HepG2 (cell line): ENCODE measurements around the gene COBL. TPM values are rescaled to one million over a fixed set of nuclear protein-coding genes. Genes with fewer than 3 reads are reported as not detected.

Source experiments
- HNF4G ChIP-seq, 2 experiments: sonication (generic) in 1 of 2; formaldehyde crosslinking in 1 of 2; IDR thresholded peaks; 2 replicates each; pipeline versions ENCODE4 v1.4.0 to v1.6.1; 2011 to 2020; ENCODE audit warnings: borderline replicate concordance in 2 of 2, low read depth in 2 of 2, mild to moderate bottlenecking in 2 of 2, low read length in 1 of 2, missing genetic modification reagents in 1 of 2, moderate library complexity in 1 of 2
- RAD21 ChIP-seq: fragments of 450-650 bp; formaldehyde crosslinking; IDR thresholded peaks from 2 replicates; pipeline ENCODE4 v1.5.0; 2020; ENCODE audit warnings: mild to moderate bottlenecking
- SALL1 ChIP-seq: sonication (generic); formaldehyde crosslinking; IDR thresholded peaks from 2 replicates; pipeline ENCODE4 v1.8.0; 2022; ENCODE audit warnings: mild to moderate bottlenecking, missing genetic modification reagents
- SMAD3 ChIP-seq: sonication (generic); formaldehyde crosslinking; IDR thresholded peaks from 2 replicates; pipeline ENCODE4 v1.4.0; 2020; ENCODE audit warnings: missing genetic modification reagents
- TAF15 ChIP-seq: fragments of 200-400 bp; formaldehyde crosslinking; IDR thresholded peaks from one replicate; pipeline ENCODE4 v1.6.1; 2018; ENCODE audit warnings: mild to moderate bottlenecking, low read depth, low read length; ENCODE audit not compliant: poor library complexity, severe bottlenecking
- polyA plus RNA-seq, 8 experiments: library from polyadenylated mRNA; depleted of rRNA in 3 of 8; stranded (reverse) in 7 of 8; unstranded in 1 of 8; fragments of >200 nt; fragmentation: Illumina TruSeq in 4 of 8; extraction: Trizol in 4 of 8; gene quantifications; 2 replicates each; pipeline versions ENCODE4 v1.2.1 to v1.2.3, GENCODE V29; 2011 to 2016; ENCODE audit warnings: low read depth in 4 of 8, missing spikeins in 1 of 8, mixed read lengths in 1 of 8; ENCODE audit not compliant: insufficient read depth in 1 of 8
- total RNA-seq, 5 experiments: library from RNA; depleted of rRNA; stranded (reverse); fragments of >200 nt; fragmentation: Illumina TruSeq; extraction: Trizol; gene quantifications; 2 replicates each; pipeline ENCODE4 v1.2.3, GENCODE V29; 2016; ENCODE audit warnings: low read depth in 1 of 5
- TF ChIP-seq, protein P1 (sequence below): IDR thresholded peaks from 2 replicates; pipeline ENCODE4 v1.4.0; 2020; ENCODE audit warnings: mild to moderate bottlenecking, missing genetic modification reagents
- TF ChIP-seq, protein P2 (sequence below), 2 experiments: sonication (generic) in 1 of 2; formaldehyde crosslinking in 1 of 2; IDR thresholded peaks; 2 replicates each; pipeline versions ENCODE4 v1.6.1 to v1.9.0; 2014 to 2022; ENCODE audit warnings: antibody characterized with exemption in 1 of 2, borderline replicate concordance in 1 of 2, inconsistent platforms in 1 of 2, low read depth in 1 of 2, missing genetic modification reagents in 1 of 2
- TF ChIP-seq, protein P3 (sequence below): sonication (generic); formaldehyde crosslinking; conservative IDR thresholded peaks from 2 replicates; pipeline ENCODE4 v1.5.0; 2020; ENCODE audit warnings: missing genetic modification reagents

The COBL gene
- total and polyA plus RNA-seq, 2 of the 13 experiments (the other 11 are each of a cell fraction or from before 2014, with no cell fraction given) = 3.8 to 4.9 TPM

DNA sequence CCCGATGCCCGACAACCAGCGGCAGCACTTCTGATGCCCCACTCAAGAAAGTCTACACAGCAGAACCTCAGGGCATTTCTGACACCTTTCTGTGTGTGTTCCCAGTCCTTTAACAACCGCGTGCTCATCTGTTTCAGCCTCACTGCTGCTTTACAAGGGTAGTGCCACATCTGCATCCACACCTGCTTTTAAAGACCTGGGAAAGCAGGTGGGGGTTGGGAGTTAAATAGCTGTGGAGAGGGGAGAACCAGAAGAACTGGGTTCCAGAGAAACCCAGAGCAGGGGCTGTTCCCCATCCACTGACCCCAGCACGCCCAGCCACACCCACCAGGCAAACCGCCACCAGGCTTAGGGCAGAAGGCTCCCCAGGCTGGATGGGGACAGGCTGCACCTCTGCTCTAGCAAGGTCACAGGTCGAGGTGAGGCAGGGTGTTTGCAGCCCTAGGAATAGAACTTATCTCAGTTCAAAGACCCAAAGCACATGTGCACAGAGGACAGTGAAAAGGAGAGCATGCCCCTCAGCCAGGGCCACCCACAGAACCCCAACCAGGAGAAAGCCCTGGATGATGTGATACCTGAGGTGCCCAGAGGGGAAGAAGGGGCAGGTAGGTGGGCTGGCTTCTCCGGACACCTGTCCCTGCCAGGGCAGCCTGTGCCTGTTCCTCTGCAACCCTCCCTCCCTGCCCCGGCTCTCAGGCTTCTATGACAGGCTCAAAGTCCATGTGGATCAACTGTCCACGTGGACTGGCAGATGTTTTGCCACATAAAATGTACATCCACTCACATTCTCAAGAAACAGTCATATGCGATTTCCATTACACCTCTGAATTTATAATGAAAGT is 51.3 kb downstream of the COBL start (continued):
- TF ChIP-seq, protein P1, sequence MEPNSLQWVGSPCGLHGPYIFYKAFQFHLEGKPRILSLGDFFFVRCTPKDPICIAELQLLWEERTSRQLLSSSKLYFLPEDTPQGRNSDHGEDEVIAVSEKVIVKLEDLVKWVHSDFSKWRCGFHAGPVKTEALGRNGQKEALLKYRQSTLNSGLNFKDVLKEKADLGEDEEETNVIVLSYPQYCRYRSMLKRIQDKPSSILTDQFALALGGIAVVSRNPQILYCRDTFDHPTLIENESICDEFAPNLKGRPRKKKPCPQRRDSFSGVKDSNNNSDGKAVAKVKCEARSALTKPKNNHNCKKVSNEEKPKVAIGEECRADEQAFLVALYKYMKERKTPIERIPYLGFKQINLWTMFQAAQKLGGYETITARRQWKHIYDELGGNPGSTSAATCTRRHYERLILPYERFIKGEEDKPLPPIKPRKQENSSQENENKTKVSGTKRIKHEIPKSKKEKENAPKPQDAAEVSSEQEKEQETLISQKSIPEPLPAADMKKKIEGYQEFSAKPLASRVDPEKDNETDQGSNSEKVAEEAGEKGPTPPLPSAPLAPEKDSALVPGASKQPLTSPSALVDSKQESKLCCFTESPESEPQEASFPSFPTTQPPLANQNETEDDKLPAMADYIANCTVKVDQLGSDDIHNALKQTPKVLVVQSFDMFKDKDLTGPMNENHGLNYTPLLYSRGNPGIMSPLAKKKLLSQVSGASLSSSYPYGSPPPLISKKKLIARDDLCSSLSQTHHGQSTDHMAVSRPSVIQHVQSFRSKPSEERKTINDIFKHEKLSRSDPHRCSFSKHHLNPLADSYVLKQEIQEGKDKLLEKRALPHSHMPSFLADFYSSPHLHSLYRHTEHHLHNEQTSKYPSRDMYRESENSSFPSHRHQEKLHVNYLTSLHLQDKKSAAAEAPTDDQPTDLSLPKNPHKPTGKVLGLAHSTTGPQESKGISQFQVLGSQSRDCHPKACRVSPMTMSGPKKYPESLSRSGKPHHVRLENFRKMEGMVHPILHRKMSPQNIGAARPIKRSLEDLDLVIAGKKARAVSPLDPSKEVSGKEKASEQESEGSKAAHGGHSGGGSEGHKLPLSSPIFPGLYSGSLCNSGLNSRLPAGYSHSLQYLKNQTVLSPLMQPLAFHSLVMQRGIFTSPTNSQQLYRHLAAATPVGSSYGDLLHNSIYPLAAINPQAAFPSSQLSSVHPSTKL (CRISPR knock-in tag) = peak; percentile 85
- TF ChIP-seq SMAD3 (CRISPR knock-in tag) = no peak
- TF ChIP-seq, protein P2, sequence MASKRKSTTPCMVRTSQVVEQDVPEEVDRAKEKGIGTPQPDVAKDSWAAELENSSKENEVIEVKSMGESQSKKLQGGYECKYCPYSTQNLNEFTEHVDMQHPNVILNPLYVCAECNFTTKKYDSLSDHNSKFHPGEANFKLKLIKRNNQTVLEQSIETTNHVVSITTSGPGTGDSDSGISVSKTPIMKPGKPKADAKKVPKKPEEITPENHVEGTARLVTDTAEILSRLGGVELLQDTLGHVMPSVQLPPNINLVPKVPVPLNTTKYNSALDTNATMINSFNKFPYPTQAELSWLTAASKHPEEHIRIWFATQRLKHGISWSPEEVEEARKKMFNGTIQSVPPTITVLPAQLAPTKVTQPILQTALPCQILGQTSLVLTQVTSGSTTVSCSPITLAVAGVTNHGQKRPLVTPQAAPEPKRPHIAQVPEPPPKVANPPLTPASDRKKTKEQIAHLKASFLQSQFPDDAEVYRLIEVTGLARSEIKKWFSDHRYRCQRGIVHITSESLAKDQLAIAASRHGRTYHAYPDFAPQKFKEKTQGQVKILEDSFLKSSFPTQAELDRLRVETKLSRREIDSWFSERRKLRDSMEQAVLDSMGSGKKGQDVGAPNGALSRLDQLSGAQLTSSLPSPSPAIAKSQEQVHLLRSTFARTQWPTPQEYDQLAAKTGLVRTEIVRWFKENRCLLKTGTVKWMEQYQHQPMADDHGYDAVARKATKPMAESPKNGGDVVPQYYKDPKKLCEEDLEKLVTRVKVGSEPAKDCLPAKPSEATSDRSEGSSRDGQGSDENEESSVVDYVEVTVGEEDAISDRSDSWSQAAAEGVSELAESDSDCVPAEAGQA (IDR thresholded peaks at IDR 0.05; ENCODE audit: low read depth) = no peak
- TF ChIP-seq, protein P2 (CRISPR knock-in tag; IDR thresholded peaks at IDR 0.05; ENCODE audit: borderline replicate concordance) = no peak
- TF ChIP-seq, protein P3, sequence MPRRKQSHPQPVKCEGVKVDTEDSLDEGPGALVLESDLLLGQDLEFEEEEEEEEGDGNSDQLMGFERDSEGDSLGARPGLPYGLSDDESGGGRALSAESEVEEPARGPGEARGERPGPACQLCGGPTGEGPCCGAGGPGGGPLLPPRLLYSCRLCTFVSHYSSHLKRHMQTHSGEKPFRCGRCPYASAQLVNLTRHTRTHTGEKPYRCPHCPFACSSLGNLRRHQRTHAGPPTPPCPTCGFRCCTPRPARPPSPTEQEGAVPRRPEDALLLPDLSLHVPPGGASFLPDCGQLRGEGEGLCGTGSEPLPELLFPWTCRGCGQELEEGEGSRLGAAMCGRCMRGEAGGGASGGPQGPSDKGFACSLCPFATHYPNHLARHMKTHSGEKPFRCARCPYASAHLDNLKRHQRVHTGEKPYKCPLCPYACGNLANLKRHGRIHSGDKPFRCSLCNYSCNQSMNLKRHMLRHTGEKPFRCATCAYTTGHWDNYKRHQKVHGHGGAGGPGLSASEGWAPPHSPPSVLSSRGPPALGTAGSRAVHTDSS (CRISPR knock-in tag) = no peak
- TF ChIP-seq RAD21 = no peak
- TF ChIP-seq TAF15 = no peak
- peak; percentile 93 for TF ChIP-seq SALL1
- TF ChIP-seq HNF4G (IDR thresholded peaks at IDR 0.05; ENCODE audit: borderline replicate concordance, low read depth, low read length) = peak; percentile 78
- peak; percentile 67; the same call in 1 of the 2 replicates for TF ChIP-seq HNF4G (CRISPR knock-in tag; IDR thresholded peaks at IDR 0.05; ENCODE audit: borderline replicate concordance, low read depth)
